GM19351 (cell line): ENCODE data around the gene CNPY2.
"Not testable (repeated sequence)": the region's sequence is repeated elsewhere in the genome, so short reads cannot be mapped to it uniquely, and the experiment has no call there.

Source experiments
- ATAC-seq: cut with Tn5 transposase; IDR thresholded peaks from one replicate; pipeline ENCODE4 v1.9.1; 2021; ENCODE audit warnings: mild to moderate bottlenecking, moderate library complexity; ENCODE audit not compliant: unreplicated experiment

Gene CNPY2

DNA sequence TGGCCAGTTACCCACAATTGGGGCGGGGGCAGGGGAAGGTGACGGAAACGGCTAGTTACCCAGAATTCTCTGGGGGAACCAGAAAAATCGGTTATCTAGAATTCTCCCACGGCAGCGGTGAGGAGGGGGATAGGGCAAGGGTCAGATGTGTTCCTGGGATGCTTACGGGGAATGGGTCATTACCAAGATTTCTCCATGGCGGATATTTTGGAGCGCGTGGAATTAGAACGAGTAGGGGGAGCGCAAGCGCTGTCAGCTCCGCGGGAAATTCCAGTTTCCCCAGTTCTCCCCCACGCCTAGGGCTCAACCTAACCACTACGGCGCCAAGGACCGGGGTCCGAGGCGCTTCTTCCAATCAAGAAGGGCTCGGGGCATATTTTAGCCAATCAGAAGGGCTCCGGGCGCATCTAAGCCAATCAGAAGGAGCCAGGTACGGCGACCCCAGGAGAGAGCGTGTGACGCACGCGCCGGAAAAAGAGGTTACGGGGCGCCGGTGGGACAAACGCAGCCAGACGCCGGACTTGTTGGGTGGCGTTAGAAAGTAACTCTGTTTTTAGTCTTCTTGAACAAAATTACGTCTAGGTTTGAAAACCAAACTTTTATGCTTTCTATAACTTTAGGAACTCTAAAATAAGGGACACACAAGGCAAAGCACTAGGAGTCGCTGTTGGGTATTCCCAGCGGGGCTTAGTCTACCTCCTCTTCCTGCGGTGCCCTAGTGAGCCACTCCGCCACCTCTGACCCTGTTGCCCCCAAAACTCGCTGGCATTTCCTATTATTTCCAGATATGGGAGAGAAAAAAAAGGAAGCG lies 18.1 kb upstream of the CNPY2 start, which contains the start of gene PAN2:
PAN2 (minus strand) TSS at position 322 of the 811 bp plus-strand sequence. CDS start 906 bp downstream, outside the sequence.
- peak; percentile 90 for ATAC-seq

DNA sequence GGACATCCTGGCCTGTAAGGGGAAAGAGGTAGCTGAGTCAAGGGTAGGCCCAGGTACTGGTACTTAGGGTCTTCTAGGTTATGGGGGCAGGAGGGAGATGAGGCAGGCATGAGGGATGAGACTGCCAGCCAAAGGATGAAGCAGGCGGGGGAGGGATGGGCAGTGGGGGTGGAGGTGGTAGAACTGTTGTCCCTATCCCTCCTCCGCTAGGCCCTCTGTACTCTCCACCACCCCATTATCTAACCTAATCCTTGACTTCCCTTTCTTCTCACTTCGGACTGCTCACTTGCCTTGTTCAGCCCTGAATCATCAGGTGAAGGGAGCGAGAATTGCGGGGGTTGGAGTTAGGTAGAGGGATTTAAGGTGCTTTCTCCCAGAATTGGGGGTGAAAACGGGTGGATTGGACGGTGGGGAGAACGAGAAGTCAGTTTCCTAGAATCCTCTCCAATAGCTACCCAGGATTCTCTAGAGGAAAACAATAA lies 17.4 kb upstream of the CNPY2 start:
- no peak for ATAC-seq

DNA sequence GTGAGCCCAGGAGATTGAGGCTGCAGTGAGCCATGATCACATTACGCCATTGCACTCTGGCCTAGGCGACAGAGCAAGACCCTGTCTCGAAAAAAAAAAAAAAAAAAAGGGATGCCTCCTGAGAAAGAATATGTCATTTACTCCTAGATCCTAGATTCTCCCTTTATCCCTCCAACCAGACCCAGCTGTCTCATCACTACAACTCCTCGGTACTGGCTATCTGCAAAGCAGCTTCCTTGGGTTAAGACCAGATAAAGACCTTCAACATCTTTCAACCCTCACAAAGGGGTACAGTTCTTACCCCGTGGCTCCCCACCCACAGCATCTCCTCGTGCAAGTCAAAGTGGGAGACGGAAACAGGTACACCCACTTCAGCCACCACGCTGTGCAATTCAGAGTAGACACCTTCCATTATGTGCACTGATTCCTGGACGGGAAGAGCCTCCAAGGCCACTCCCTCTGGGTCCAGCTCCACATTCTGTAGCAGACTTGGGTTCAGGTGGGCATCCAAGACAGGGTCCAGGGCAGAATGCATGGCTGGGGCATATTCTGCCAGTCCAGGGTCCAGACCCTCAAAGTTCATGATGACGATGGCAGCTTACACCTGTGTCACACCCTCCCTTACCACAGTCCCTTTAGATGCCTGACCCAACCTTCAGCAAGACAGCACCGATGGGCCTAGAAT lies 16.9 kb upstream of the CNPY2 start:
- ATAC-seq: no peak

DNA sequence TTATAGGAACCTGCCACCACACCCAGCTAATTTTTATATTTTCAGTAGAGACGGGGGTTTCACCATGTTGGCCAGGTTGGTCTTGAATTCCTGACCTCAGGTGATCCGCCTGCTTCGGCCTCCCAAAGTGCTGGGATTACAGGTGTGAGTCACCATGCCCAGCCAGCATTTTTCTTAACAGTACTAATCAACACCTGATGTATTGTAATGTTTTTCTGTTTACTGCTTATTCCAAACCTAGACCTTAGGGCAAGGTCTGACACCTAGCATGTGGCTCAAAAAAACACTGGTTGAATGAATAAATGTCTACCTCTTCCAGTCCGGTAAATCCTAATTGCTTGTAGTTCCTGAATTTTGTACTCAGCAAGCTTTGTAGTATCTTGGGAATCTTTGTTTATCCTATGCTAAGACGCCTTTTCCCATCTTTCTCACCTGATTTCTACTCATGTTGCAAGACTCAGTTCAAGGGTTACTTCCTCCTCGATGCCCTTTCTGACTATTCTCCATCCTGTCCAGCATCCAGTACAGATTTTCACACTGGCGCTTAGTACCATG lies 15.2 kb upstream of the CNPY2 start:
- no peak for ATAC-seq

DNA sequence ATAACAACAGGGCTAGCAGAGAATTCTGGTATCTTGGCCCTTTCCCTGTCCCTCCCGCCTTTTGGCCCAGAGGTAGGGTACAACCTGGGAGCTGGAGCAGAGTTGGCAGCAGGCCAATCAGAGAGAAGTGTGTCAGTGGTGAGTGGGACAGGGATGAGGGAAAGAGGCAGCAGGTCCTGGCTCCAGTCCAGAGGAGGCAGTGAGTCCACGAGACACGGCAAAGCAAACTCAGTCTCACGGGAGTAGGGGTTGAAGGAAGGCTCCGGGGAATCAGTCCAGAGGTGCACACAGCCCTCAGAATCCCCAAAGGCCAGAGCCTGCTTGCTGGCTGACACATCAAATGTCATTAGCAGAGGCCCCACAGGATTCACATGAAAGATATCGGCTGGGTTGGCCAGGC lies 10.7 kb upstream of the CNPY2 start:
- no peak for ATAC-seq

DNA sequence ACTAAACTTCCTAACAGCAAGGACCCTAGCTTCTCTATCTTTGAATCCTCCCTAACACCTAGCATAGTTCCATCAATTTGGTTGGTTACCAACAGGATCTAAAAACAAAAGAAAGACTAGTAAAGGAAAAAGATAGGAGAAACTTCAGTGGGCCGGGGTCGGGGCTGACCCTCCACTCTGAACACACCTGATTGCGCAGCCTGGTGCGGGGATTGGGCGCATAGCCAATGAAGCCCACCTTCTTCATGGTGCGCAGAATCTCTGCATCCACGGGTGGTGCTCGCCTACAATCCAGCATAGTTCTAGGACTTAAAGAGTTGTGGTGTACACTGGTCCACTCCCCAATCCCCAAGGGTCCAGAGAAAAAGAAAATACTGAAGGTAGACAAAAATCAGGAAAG lies 10.3 kb upstream of the CNPY2 start:
- ATAC-seq: no peak

DNA sequence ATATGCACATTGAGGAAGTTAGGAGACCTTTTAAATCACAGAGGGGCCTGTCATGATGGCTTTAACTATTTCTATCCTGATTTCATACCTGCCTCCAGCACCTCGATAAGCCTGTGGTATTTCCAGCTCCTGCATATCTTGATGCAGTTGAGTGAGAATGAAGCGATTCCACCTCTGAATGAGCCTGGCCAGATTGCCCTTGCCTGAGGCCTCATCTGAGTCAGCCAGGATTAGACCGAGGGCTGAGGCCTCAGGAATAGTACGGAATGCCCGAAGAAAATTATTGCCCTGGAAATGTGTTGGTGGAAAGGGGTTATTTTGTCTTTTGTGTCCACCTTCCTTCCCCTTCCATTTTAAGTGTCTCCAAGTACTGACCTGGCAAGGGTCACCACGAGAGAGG lies 8.4 kb upstream of the CNPY2 start:
- no peak for ATAC-seq

DNA sequence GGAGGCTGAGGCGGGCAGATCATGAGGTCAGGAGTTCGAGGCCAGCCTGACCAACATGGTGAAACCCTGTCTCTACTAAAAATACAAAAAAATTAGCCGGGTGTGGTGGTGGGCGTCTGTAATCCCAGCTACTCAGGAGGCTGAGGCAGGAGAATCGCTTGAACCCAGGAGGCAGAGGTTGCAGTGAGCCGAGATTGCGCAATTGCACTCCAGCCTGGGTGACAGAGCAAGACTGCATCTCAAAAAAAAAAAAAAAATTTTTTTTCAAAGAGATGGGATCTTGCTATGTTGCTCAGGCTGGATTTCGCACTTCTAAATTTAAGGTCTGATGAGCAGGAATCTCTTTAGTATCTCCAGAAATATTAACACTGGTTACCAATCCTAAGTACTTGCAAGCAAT lies 5.8 kb upstream of the CNPY2 start:
- ATAC-seq: not testable (repeated sequence)

DNA sequence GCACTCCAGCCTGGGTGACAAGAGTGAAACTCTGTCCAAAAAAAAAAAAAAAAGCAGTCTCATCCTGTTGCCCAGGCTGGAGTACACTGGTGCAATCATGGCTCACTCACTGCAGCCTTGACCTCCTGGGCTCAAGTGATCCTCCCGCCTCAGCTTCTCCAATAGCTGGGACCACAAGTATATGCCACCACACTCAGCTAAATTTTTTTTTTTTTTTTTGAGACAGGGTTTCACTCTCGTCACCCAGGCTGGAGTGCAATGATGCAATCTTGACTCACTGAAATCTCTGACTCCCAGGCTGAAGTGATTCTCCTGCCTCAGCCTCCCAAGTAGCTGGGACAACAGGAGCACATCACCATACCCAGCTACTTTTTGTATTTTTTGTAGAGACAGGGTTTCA lies 5.2 kb upstream of the CNPY2 start:
- ATAC-seq: no peak

DNA sequence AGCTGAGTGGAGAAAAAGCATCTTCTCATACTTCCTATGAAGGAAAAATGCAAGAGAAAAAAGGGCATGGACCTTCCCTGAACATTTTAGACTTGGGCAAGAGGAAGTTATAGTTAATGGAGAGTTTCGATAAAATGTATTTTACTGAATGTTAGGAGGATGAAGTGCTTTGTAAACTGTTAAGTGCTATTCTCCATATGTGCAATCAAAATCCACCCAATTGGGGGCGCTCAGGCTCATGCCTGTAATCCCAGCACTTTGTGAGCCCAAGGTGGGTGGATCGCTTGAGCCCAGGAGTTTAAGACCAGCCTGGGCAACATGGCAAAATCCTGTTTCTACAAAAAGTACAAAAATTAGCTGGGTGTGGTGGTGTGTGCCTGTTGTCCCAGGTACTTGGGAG lies 1.9 kb upstream of the CNPY2 start:
- no peak for ATAC-seq

DNA sequence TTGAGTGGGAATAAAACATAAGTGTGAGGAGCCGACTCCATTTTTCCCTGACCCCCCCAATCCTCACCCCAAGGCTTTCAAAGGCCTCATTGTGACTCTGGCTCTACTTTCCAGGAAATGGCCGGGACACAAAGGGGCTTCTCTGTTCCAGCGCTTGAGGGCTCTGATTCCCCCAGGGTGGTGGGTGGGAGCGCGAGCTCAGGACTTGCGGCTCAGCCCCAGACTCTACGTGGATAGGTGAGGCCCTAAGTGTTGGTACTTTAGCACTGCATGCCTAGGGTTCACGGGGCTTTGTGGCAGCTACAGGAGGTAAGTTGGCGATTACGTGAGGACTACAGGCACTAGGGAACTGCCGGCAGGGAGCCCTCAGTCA lies 553 bp downstream of the CNPY2 start:
- no peak for ATAC-seq

DNA sequence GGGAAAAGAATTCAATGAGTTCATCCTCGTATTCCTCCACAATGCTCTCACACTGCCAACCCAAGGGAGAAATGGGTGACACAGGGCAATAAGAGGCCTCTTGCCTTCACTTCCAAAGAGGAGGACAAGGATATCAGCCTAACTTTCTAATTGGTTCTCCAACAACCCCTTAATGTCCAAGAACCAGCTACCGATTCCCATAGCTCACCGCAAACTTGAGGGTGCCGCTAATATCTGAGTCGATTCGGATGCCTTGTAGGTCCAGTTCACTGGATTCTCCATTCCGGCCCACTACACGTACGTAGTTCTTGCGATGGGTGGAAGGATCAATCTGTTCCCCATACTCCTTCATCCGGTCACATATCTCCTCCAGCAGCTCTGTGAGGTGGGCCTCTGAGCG lies 4.8 kb downstream of the CNPY2 start:
- no peak for ATAC-seq

DNA sequence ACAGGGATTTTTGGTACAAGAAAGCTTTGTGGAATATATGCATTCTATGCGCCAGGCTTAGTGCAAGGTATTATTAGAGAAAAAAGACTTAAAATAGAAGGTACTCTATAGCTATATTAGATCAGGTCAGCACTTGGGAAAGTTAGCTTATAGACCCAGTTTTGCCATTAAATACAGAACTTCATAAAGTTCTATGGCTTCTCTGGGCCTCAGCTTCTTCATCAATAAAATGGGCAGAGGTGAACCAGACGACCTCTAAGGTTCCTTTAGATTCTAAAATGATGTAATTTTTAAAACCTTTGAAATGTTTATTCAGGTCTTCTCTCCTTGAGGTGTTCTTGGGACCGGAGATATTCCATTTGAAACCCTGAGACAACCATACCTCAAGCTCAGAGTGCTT lies 7.1 kb downstream of the CNPY2 start:
- no peak for ATAC-seq

DNA sequence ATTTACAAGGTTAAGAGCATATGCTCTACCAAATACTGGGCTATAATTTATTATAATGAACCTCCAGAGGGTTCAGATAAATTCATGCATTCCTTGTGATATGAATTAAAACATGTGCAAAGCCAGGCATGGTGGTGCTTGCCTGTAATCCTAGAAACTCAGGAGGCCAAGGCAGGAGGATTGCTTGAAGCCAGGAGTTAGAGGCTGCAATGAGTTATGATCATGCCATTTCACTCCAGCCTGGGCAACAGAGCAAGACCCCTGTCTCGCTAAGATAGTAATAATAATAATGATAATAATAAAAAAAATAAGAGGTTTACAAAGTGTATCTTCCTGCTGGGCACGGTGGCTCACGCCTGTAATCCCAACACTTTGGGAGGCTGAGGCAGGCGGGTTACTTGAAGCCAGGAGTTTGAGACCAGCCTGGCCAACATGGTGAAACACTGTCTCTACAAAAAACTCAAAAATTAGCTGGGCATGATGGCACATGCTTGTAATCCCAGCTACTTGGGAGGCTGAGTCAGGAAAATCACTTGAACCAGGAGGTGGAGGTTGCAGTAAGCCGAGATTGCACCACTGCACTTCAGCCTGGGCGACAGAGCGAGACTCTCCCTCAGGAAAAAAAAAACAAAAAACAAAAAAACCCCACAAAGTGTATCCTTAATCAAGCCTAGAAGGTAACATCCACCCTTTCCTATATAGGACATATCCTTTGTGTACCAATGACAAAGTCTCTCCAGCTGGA lies 8.4 kb downstream of the CNPY2 start:
- ATAC-seq: no peak

DNA sequence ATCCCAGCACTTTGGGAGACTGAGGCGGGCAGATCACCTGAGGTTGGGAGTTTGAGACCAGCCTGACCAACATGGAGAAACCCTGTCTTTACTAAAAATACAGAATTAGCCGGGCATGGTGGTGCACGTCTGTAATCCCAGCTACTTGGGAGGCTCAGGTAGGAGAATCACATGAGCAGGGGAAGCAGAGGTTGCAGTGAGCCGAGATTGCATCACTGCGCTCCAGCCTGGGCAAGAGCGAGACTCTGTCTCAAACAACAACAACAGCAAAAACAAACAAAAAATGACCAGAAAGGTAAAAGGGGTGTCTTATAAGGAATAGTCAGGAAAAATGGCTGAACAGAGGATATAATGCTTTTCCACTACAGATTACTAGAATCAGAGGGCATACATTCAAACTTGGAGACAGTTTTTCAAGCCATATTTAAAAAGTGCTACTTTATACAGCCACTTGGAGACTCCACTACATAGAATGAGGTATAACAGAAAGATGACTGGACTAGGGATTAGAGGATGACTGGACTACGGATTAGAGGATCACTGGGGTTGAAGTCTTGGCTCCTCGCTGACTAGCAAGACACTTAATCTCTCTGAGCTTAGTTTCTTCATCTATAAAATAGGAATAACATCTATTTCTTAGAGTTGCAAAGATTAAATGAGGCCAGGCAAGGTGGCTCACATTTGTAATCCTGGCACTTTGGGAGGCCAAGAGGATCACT lies 10.8 kb downstream of the CNPY2 start:
- no peak for ATAC-seq

DNA sequence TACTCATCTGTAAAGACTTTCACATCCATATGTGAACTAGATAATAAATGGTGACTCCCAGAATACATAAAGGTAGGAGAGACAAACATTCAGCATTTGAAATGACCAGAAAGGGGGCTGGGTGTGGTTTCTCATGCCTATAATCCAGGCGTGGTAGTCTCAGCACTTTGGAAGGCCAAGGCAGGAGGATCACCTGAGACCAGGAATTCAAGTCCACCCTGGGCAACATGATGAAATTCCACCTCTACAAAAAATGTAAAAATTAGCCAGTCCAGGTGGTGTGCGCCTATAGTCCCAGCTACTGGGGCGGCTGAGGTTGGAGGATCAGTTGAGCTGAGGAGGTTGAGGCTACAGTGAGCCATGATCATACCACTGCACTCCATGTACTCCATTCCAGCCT lies 11.5 kb downstream of the CNPY2 start:
- ATAC-seq: no peak

DNA sequence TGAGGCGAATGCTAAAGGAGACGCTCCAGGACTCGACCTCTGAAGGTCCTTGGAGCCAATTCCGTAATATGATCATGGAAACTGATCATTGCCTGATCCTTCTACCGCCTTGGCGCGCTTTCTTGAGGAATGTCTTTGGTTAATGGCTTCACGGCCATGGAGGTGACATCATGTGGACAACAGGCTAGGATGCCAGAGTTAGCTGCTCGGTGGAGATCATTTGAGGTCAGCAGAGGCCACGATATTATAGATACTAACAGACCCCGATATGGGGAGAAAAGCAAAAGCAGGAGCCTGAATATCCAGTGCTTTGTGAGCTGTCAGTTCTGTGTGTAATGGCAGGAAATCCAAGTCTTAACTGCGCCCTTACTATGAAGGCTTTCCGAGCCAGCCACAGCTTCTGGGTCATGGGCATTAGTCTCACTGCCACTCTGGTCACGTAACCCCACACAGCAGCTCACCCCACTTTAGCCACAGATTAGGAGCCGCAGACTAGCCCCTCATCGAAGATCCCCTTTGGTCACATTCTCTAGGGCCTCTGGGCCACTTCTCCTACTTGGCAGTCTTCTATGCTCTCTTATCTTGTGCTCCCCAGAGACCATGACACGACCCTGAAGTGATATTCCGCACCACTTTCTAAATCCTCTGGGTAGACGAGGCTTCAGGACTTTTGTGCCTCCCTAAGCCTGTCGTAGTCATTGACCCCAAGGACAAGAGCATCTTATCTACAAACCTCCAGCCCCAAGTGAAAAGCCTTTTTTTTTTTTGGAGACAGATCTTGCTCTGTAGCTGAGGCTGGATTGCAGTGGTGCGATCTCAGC lies 14.9 kb downstream of the CNPY2 start:
- ATAC-seq: no peak

DNA sequence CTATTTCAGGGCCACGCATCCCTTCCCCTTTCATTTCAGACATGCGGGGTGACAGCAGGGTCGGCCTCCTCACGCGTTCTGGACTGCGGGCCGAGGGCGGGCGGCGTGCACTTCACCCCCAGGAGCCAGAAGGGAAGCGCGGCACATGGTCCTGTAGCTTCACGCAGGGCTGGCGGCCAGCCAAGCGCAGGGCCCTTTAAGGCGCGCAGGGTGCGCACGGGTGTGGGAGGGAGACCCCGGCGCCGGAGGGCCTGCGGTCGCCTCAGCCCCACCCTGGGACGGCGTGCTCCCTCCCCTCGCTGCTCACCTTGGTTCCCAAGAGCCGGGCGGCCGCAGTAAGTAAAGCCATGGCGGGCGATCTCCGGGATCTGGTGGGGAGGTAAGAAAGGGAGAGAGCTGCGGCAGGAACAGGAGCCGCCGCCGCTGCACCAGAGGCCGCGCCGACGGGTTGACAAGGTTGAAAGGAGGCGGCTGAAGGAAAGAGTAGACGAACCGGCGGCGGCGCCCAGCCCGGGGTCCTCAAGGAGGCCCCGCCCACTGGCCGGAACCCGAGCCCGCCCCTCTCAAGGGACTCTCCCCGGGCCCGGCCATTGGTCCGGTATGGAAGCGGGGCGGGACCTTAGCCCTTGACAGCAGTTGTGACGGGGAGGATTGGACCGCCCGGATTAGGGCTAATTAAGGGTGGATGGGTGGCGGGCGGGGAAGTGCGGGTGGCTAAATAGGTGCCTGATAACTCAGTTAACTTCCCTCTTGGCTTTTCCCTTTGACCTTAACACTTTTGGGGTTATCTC lies 15.7 kb downstream of the CNPY2 start, which contains the start of gene CS:
CS (minus strand) TSS at position 478 of the 791 bp plus-strand sequence; CDS start at position 349, 129 bp downstream.
- peak; percentile 93 for ATAC-seq

DNA sequence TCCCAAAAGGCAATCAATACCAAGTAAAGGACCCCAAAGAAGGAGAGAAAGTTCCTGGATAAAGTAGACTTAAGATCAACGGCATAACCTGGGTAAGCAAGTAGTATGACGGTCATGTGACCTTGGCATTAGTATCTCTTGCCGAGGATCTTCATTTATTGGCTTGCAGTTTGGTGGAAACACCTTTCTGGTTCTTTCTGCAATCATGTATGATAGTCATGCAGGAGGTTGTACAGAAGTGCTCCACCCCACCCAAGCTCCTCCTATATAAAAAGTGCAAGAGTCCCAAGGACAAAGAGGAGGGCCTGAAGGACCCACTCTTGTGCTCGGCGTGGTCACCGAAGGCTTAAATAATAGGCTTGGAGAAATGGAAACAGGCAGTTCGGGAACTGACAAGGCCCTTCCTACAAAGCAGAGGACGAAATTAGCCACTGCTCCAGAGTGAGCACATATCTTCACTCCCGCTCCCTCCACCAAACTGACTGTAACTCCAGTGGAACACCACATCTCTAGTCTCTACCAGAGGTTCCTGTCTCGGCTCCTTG lies 16.4 kb downstream of the CNPY2 start:
- no peak for ATAC-seq
